Suprapubic skin (tissue), 4 donors: Measurements from ENCODE around the gene CRYBG2.

ENCODE experiments used
- CTCF ChIP-seq, 2 donors: fragments of 200-600 bp in 1 of 2; fragments of 450-650 bp in 1 of 2; sonication (generic) in 1 of 2; IDR thresholded peaks; one replicate each; pipeline ENCODE4 v1.5.1; 2016 to 2019; ENCODE audit warnings: antibody characterized with exemption in 2 of 2, mild to moderate bottlenecking in 1 of 2, moderate library complexity in 1 of 2
- EP300 ChIP-seq: sonication (generic); formaldehyde crosslinking; IDR thresholded peaks from one replicate; pipeline ENCODE4 v1.6.1; 2017; ENCODE audit warnings: antibody characterized with exemption
- POLR2A ChIP-seq, 2 donors: fragments of 450-650 bp; IDR thresholded peaks; one replicate each; pipeline ENCODE4 v1.6.1; 2017; ENCODE audit warnings: antibody characterized with exemption in 2 of 2, mild to moderate bottlenecking in 2 of 2, moderate library complexity in 2 of 2
- POLR2AphosphoS5 ChIP-seq, 3 donors: sonication (generic); formaldehyde crosslinking; IDR thresholded peaks; one replicate each; pipeline ENCODE4 v1.6.1; 2017; ENCODE audit warnings: antibody characterized with exemption in 3 of 3

GRCh38 chr1:26330276-26330675, 23.7 kb downstream of the CRYBG2 start:
- TF ChIP-seq CTCF (IDR thresholded peaks at IDR 0.05): no peak
- TF ChIP-seq EP300: no peak
- TF ChIP-seq POLR2A (IDR thresholded peaks at IDR 0.05): no peak
- no peak for TF ChIP-seq POLR2AphosphoS5 (IDR thresholded peaks at IDR 0.05)
